ENCODE results near the gene IL17RA.

Gene IL17RA

DNA sequence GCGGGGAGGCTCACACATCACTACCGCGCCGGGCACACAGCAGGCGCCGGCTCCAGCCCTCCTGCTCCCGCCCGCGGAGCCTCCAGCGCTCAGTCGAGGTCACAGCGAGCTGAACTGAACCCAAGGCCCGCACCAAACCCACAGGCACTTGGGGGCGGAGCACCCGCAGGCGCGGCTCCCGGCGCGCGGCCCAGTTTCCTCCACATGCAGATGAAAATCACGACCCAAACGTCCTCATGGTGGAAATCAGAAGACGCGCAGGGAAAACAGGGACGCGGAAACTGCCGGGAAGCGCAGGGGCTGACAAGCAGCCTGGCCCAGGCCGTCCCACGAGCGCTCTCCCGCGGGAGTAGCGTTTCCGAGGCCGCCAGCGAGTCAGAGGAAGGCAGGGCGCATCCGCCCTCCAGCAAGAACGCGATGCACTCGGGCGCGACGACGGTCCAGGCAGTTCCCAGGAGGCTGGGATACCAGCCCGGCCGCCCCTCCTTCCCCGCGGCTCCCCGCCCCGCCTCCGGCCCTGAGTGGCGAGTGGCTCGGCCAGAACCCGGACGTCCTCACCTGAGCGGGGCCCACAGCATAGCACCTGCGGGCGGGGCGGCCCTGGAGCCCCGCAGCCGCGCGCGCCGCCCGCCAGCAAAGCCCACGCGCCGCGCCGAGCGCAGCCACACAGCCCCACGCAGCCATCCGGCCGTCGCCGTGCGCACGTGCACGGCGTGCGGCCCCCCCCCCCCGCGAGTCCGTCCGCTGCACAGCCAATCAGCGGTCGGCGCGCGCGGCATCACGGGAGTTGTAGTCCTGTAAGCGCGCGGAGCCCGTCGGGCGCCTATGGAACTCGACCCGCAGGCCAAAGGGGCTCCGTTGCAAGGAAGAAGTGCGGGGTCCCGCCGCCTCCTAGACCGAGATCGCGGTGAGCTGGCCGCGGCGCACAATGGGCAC is 74.0 kb downstream of the IL17RA start, which contains the start of gene HDHD5:
Gene HDHD5, minus strand, starts transcription at position 710 of the 936 bp plus-strand sequence. Its CDS starts 26 bp downstream, at position 684.
- DNase-seq (ENCODE audit: insufficient read length, low spot score) (peak; percentile 88), FAIRE-seq (peak; percentile 93)
- 0 out of 2 replicates have a peak, but pooled peaks have one; percentile 38 for TF ChIP-seq TAF1 (IDR thresholded peaks at IDR 0.05; ENCODE audit: low read depth, low read length)
- no peak; the same call in 1 of the 2 replicates for TF ChIP-seq POLR2A (IDR thresholded peaks at IDR 0.05; ENCODE audit: low read depth, low read length)
- TF ChIP-seq SPI1 (IDR thresholded peaks at IDR 0.05; ENCODE audit: low read depth, low read length), result no peak
- TF ChIP-seq PAX5 (IDR thresholded peaks at IDR 0.05; ENCODE audit: insufficient read depth, low read length, severe bottlenecking), result peak; percentile 28
- no peak for TF ChIP-seq POLR2AphosphoS5 (IDR thresholded peaks at IDR 0.05; ENCODE audit: low read depth, low read length)

DNA sequence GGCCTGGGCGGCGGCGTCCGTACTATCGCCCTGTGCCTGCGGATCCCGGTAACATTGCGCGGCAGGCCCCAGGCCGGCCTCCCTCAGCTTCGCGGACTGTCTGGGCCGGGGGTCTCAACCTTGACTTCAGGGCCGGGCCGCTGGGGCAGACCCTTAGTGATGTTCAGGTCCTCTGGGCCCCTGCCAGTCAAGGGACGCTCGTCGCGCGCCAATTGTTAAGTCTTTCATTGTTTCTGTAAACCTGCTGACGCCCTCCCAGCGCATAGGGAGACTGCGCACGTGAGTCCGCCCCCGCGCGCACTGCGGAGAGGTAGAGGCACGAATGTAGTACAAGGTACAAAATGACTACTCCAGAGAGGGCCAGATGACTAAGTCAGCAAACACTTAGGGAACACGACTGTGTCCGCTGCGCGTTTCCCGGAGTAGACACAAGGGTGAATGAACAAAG is 74.7 kb downstream of the IL17RA start:
- DNase-seq (ENCODE audit: insufficient read length, low spot score), result peak; percentile 39
- TF ChIP-seq TAF1 (IDR thresholded peaks at IDR 0.05; ENCODE audit: low read depth, low read length), result 0 out of 2 replicates have a peak, but pooled peaks have one; percentile 25
- no peak for TF ChIP-seq PAX5 (IDR thresholded peaks at IDR 0.05; ENCODE audit: insufficient read depth, low read length, severe bottlenecking)
- FAIRE-seq, result no peak

DNA sequence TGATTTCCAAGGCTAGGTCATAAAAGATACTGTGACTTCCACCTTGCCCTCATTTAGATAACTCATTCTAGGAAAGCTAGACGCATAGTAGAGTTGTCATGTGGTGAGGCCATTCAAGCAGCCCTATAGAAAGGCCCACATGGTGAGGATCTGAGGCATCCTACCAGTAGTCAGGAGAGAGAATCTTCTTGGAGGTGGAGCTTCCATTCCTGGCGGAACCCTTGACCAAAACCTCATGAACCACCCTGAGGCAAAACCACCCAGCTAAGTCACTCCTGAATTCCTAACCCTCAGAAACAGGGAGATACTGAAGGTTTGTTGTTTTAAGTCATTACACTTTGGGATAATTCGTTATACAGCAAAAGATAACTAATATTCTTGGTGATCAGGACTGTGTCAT is 77.2 kb downstream of the IL17RA start:
- no peak for DNase-seq (ENCODE audit: insufficient read length, low spot score)
- FAIRE-seq, result no peak
- no peak for TF ChIP-seq POLR2A (IDR thresholded peaks at IDR 0.05; ENCODE audit: low read depth, low read length)
- no peak for TF ChIP-seq SPI1 (IDR thresholded peaks at IDR 0.05; ENCODE audit: low read depth, low read length)
- no peak for TF ChIP-seq PAX5 (IDR thresholded peaks at IDR 0.05; ENCODE audit: insufficient read depth, low read length, severe bottlenecking)
- no peak for TF ChIP-seq POU2F2 (IDR thresholded peaks at IDR 0.05; ENCODE audit: low read depth, low read length)
- TF ChIP-seq TAF1 (IDR thresholded peaks at IDR 0.05; ENCODE audit: low read depth, low read length), result no peak
- TF ChIP-seq POLR2AphosphoS5 (IDR thresholded peaks at IDR 0.05; ENCODE audit: low read depth, low read length), result no peak

DNA sequence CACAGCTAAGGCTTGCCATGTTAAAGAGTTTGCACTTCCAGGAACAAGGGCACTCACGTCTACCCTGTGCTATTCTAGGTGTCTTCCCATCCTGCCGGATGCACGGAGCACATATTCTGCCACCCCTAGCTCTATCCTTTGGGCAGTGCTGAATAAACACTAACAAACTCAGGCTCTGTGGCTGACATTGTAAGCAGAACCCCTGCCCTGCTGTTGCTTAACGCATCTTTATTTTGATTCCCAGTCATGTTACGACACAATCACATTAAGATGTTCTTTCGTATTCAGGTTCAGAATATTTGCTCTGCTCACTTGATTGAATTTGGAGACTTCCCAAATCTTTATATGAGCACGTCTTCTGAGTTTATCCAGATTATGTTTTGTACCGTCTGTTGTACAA is 77.9 kb downstream of the IL17RA start:
- DNase-seq (ENCODE audit: insufficient read length, low spot score) (no peak), FAIRE-seq (no peak)
- TF ChIP-seq PAX5 (IDR thresholded peaks at IDR 0.05; ENCODE audit: insufficient read depth, low read length, severe bottlenecking), result no peak
- TF ChIP-seq TAF1 (IDR thresholded peaks at IDR 0.05; ENCODE audit: low read depth, low read length), result no peak
- no peak for TF ChIP-seq POLR2A (IDR thresholded peaks at IDR 0.05; ENCODE audit: low read depth, low read length)
- no peak for TF ChIP-seq POU2F2 (IDR thresholded peaks at IDR 0.05; ENCODE audit: low read depth, low read length)
- TF ChIP-seq POLR2AphosphoS5 (IDR thresholded peaks at IDR 0.05; ENCODE audit: low read depth, low read length), result no peak
- no peak for TF ChIP-seq SPI1 (IDR thresholded peaks at IDR 0.05; ENCODE audit: low read depth, low read length)

DNA sequence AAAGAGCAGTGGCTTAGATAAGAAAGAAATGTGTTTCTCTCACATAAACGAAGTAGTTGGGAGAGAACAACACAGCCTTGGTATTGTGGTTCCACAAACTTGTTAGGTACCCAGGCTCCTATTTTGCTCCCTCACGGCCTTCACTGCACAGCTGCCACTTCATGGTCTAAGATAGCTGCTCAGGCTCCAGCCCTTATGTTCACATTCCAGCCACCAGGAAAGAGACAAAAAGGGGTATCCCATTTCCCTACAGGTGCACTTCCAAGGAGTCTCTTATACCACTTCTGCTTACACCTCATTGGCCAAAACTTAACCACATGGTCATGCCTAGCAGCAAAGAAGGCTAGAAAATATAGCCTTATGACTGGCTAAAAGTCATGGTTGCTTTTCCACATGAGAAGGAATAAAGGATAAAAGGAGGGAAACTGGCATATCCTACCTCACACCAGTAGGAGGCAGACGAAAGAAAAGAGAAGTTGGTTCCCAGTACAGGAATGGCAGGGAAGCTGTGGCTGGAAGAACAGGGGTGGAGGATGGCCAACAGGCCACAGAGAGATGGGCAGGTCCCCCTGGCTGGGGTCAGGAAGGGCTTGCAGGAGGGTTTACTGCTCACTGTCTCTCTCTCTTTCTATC is 79.7 kb downstream of the IL17RA start:
- no peak for TF ChIP-seq SPI1 (IDR thresholded peaks at IDR 0.05; ENCODE audit: low read depth, low read length)
- TF ChIP-seq TAF1 (IDR thresholded peaks at IDR 0.05; ENCODE audit: low read depth, low read length), result no peak
- no peak for TF ChIP-seq POLR2AphosphoS5 (IDR thresholded peaks at IDR 0.05; ENCODE audit: low read depth, low read length)
- TF ChIP-seq PAX5 (IDR thresholded peaks at IDR 0.05; ENCODE audit: insufficient read depth, low read length, severe bottlenecking), result no peak
- no peak for TF ChIP-seq POU2F2 (IDR thresholded peaks at IDR 0.05; ENCODE audit: low read depth, low read length)
- TF ChIP-seq POLR2A (IDR thresholded peaks at IDR 0.05; ENCODE audit: low read depth, low read length), result no peak
- no peak for FAIRE-seq
- DNase-seq (ENCODE audit: insufficient read length, low spot score), result no peak

Data from GM12891 (cell line).